Endothelial cell of umbilical vein (primary cell): ENCODE results near the gene ETF1.
A peak's percentile ranks its signal among the peaks of the same experiment; 100 is the strongest.

ENCODE experiments used
- CTCF ChIP-seq, 2 donors: IDR thresholded peaks; 1 replicate in 1 of 2; 2 replicates in 1 of 2; pipeline ENCODE4 v1.5.1; 2011; ENCODE audit warnings: low read length in 2 of 2, mild to moderate bottlenecking in 2 of 2, moderate library complexity in 2 of 2, control low read depth in 1 of 2, inconsistent platforms in 1 of 2, low read depth in 1 of 2; ENCODE audit not compliant: insufficient read depth in 1 of 2; ENCODE audit errors: extremely low read depth in 1 of 2
- EZH2 ChIP-seq: IDR thresholded peaks from 2 replicates; pipeline ENCODE4 v1.6.1; 2012; ENCODE audit warnings: borderline replicate concordance, low read depth, mild to moderate bottlenecking, moderate library complexity, low read length, inconsistent platforms; ENCODE audit not compliant: severe bottlenecking
- FOS ChIP-seq: IDR thresholded peaks from 2 replicates; pipeline ENCODE4 v1.6.1; 2011; ENCODE audit warnings: mild to moderate bottlenecking, low read length, moderate library complexity, borderline replicate concordance; ENCODE audit not compliant: insufficient read depth
- MAX ChIP-seq: IDR thresholded peaks from 2 replicates; pipeline ENCODE4 v1.6.1; 2011; ENCODE audit not compliant: insufficient read depth, insufficient read length
- POLR2A ChIP-seq: IDR thresholded peaks from 2 replicates; pipeline ENCODE4 v1.6.1; 2012; ENCODE audit warnings: low read depth, mild to moderate bottlenecking, control low read depth, low read length
- POLR2AphosphoS5 ChIP-seq: IDR thresholded peaks from 2 replicates; pipeline ENCODE4 v1.6.1; 2012; ENCODE audit warnings: low read depth, mild to moderate bottlenecking, control low read depth, low read length, moderate library complexity; ENCODE audit not compliant: insufficient read depth

GRCh38 chr5:138536665-138537315, 6.2 kb downstream of the ETF1 start:
- TF ChIP-seq POLR2A (no peak), CTCF (IDR thresholded peaks at IDR 0.05; ENCODE audit: extremely low read depth in 1 of 2, insufficient read depth in 1 of 2, low read depth in 1 of 2, low read length in 2 of 2) (peak; percentile 29 to 41), EZH2 (no peak), MAX (no peak), POLR2AphosphoS5 (no peak), FOS (no peak)
